Esophagus muscularis mucosa (tissue), 4 donors: ENCODE results near the gene ZNF532. TPM values are rescaled to one million over a fixed set of nuclear protein-coding genes. Genes with fewer than 3 reads are reported as not detected.

Experiments used
- DNase-seq: peaks from one replicate; pipeline ENCODE4 v3.0.0-alpha.2; 2017; ENCODE audit errors: extremely low spot score
- H3K27ac ChIP-seq, 4 donors: fragments of 200-600 bp; sonication (generic); replicated peaks in 1 of 4; 1 replicate in 3 of 4; 2 replicates in 1 of 4; pipeline ENCODE4 v1.5.1; 2016 to 2019; ENCODE audit warnings: mild to moderate bottlenecking in 1 of 4
- H3K27me3 ChIP-seq, 4 donors: fragments of 200-600 bp; sonication (generic); one replicate each; pipeline versions ENCODE4 v1.5.1 to v1.6.0; 2016 to 2019
- H3K36me3 ChIP-seq, 4 donors: fragments of 200-600 bp; sonication (generic); one replicate each; pipeline ENCODE4 v1.5.1; 2016 to 2019
- H3K4me1 ChIP-seq, 4 donors: fragments of 200-600 bp; sonication (generic); one replicate each; pipeline ENCODE4 v1.5.1; 2016 to 2019
- H3K4me3 ChIP-seq, 4 donors: fragments of 200-600 bp; sonication (generic); 1 replicate in 2 of 4; 2 replicates in 2 of 4; pipeline ENCODE4 v1.5.1; 2016 to 2019; ENCODE audit warnings: mild to moderate bottlenecking in 4 of 4, moderate library complexity in 1 of 4
- H3K9me3 ChIP-seq, 4 donors: fragments of 200-600 bp; sonication (generic); 1 replicate in 3 of 4; 2 replicates in 1 of 4; pipeline ENCODE4 v1.5.1; 2016 to 2019
- CTCF ChIP-seq, 3 experiments: fragments of 200-600 bp in 2 of 3; fragments of 450-650 bp in 1 of 3; sonication (generic) in 2 of 3; IDR thresholded peaks; one replicate each; pipeline ENCODE4 v1.5.1; 2017 to 2019; ENCODE audit warnings: antibody characterized with exemption in 3 of 3, mild to moderate bottlenecking in 2 of 3, moderate library complexity in 1 of 3
- EP300 ChIP-seq: sonication (generic); formaldehyde crosslinking; IDR thresholded peaks from one replicate; pipeline ENCODE4 v1.6.1; 2017; ENCODE audit warnings: antibody characterized with exemption
- POLR2A ChIP-seq: fragments of 450-650 bp; IDR thresholded peaks from one replicate; pipeline ENCODE4 v1.6.1; 2017; ENCODE audit warnings: antibody characterized with exemption, moderate library complexity, mild to moderate bottlenecking, low read depth
- POLR2AphosphoS5 ChIP-seq, 2 donors: sonication (generic); formaldehyde crosslinking; IDR thresholded peaks; one replicate each; pipeline ENCODE4 v1.6.1; 2017; ENCODE audit warnings: antibody characterized with exemption in 2 of 2
- WGBS: methylation state at CpG from one replicate; pipeline ENCODE4 v1.1.5; 2018; 5-methylcytosine and 5-hydroxymethylcytosine counted together
- intact Hi-C: fragments of 100-400 bp; cut with DNase I; formaldehyde crosslinking; loops from one replicate; pipeline ENCODE4 v1.15.1; 2023
- total RNA-seq, 4 donors: library from RNA; depleted of rRNA; stranded (reverse); fragments of >200 nt; gene quantifications; one replicate each; pipeline versions ENCODE4 v1.1.0 to v1.2.1, GENCODE V29; 2016

ZNF532 gene
- total RNA-seq, 4 donors from 2014 or later, result 62.3 to 121 (median 64.7) TPM

GRCh38 chr18:58895385-58895784, 30.7 kb downstream of the ZNF532 start:
- no peaks in the 10 kb centered on the region for H3K9me3 ChIP-seq
- no peak overlapping the region for H3K27ac ChIP-seq
- WGBS, result 80% methylated on average over 6 of the region's 6 CpGs
- H3K4me3 ChIP-seq, result no peak overlapping the region
- no peak for DNase-seq
- intact Hi-C loops, result no loop called here
- peaks cover 23 to 60% (median 49%) of the 10 kb centered on the region in 4 donors for H3K4me1 ChIP-seq
- H3K36me3 ChIP-seq, result peaks cover 0 to 13% (median 8%) of the 10 kb centered on the region in 4 donors
- H3K27me3 ChIP-seq, result no peaks in the 10 kb centered on the region
- no peak for TF ChIP-seq EP300

GRCh38 chr18:58896268-58896667, 31.6 kb downstream of the ZNF532 start:
- no peaks in the 10 kb centered on the region for H3K27me3 ChIP-seq
- DNase-seq, result no peak
- peaks cover 1 to 21% (median 9%) of the 10 kb centered on the region in 4 donors for H3K36me3 ChIP-seq
- H3K27ac ChIP-seq, result no peak overlapping the region
- H3K9me3 ChIP-seq, result no peaks in the 10 kb centered on the region
- H3K4me1 ChIP-seq, result peaks cover 28 to 60% (median 46%) of the 10 kb centered on the region in 4 donors
- H3K4me3 ChIP-seq, result no peak overlapping the region
- TF ChIP-seq POLR2AphosphoS5 (IDR thresholded peaks at IDR 0.05) (no peak), POLR2A (no peak), EP300 (no peak), CTCF (IDR thresholded peaks at IDR 0.05) (no peak)
- intact Hi-C loops, result no loop called here
- WGBS, result 89% methylated on average over 2 of the region's 2 CpGs

- Histone ChIP-seq H3K36me3 (peaks cover 4 to 27% (median 12%) of the 10 kb centered on the region in 4 donors), H3K27ac (no peak overlapping the region), H3K27me3 (no peaks in the 10 kb centered on the region), H3K4me1 (peaks cover 28 to 53% (median 40%) of the 10 kb centered on the region in 4 donors), H3K4me3 (no peak overlapping the region), H3K9me3 (no peaks in the 10 kb centered on the region)
- 87% methylated on average over 8 of the region's 8 CpGs for WGBS
- intact Hi-C loops, result no loop called here
- TF ChIP-seq EP300 (no peak), POLR2AphosphoS5 (IDR thresholded peaks at IDR 0.05) (no peak), POLR2A (no peak), CTCF (IDR thresholded peaks at IDR 0.05) (no peak)
- no peak for DNase-seq
These were observed 32.2 kb downstream of the ZNF532 start for GRCh38 chr18:58896734-58897508.

GRCh38 chr18:58898010-58898799, 33.5 kb downstream of the ZNF532 start:
- intact Hi-C loops, result no loop called here
- H3K9me3 ChIP-seq, result no peaks in the 10 kb centered on the region
- DNase-seq, result no peak
- 87% methylated on average over 3 of the region's 9 CpGs for WGBS
- H3K4me3 ChIP-seq, result no peak overlapping the region
- TF ChIP-seq POLR2AphosphoS5 (IDR thresholded peaks at IDR 0.05), result no peak
- TF ChIP-seq EP300, result no peak
- TF ChIP-seq CTCF (IDR thresholded peaks at IDR 0.05), result no peak
- TF ChIP-seq POLR2A, result no peak
- H3K36me3 ChIP-seq, result peaks cover 4 to 36% (median 16%) of the 10 kb centered on the region in 4 donors
- peaks cover 16 to 40% (median 29%) of the 10 kb centered on the region in 4 donors for H3K4me1 ChIP-seq
- H3K27me3 ChIP-seq, result no peaks in the 10 kb centered on the region
- H3K27ac ChIP-seq, result no peak overlapping the region

GRCh38 chr18:58900015-58900649, 35.5 kb downstream of the ZNF532 start:
- no peak overlapping the region for H3K4me3 ChIP-seq
- peaks cover 4 to 28% (median 22%) of the 10 kb centered on the region in 4 donors for H3K4me1 ChIP-seq
- no peaks in the 10 kb centered on the region for H3K27me3 ChIP-seq
- intact Hi-C loops, result no loop called here
- TF ChIP-seq POLR2A (no peak), CTCF (IDR thresholded peaks at IDR 0.05) (no peak), POLR2AphosphoS5 (IDR thresholded peaks at IDR 0.05) (no peak), EP300 (no peak)
- H3K9me3 ChIP-seq, result no peaks in the 10 kb centered on the region
- no peak for DNase-seq
- peaks cover 4 to 40% (median 16%) of the 10 kb centered on the region in 4 donors for H3K36me3 ChIP-seq
- H3K27ac ChIP-seq, result peak overlapping the region in 1 of 4 donors; percentile 24
- WGBS, result 70% methylated on average over 11 of the region's 11 CpGs
